Activated naive CD4-positive, alpha-beta T cell treated with anti-CD3 and anti-CD28 coated beads, Interleukin-2, amount 10 ng/mL, durations not matched to agents 7 days and 5 days (primary cell): Measurements from ENCODE around the gene TRPM8.
A peak's percentile ranks its signal among the peaks of the same experiment; 100 is the strongest.

Experiments
- CTCF ChIA-PET: fragments of 350-600 bp; sonication (Branson Sonifier 250); formaldehyde crosslinking; loops from one replicate; lab custom pipeline; 2021; ENCODE audit warnings: antibody characterized with exemption; lab: Charles Lee
- DNase-seq: peaks from one replicate; pipeline ENCODE4 v3.0.0-alpha.2; 2020
- H3K27ac Mint-ChIP-seq: one replicate; pipeline ENCODE4 v1.8.0; 2021; ENCODE audit warnings: mild to moderate bottlenecking, moderate library complexity, mixed read lengths
- H3K27me3 Mint-ChIP-seq: one replicate; pipeline ENCODE4 v1.8.0; 2021; ENCODE audit warnings: mild to moderate bottlenecking, mixed read lengths
- H3K36me3 Mint-ChIP-seq: one replicate; pipeline ENCODE4 v1.8.0; 2021; ENCODE audit warnings: mixed read lengths
- H3K4me1 Mint-ChIP-seq: one replicate; pipeline ENCODE4 v1.8.0; 2021; ENCODE audit warnings: mixed read lengths
- H3K4me3 Mint-ChIP-seq: one replicate; pipeline ENCODE4 v1.8.0; 2021; ENCODE audit warnings: mild to moderate bottlenecking, moderate library complexity, mixed read lengths
- H3K9me3 Mint-ChIP-seq: one replicate; pipeline ENCODE4 v1.8.0; 2021; ENCODE audit warnings: mixed read lengths

The TRPM8 gene

GRCh38 chr2:234033174-234033573 lies 116.0 kb downstream of the TRPM8 start:
- peak overlapping the region; percentile 80 for H3K27ac Mint-ChIP-seq
- H3K36me3 Mint-ChIP-seq, result peaks cover 16% of the 10 kb centered on the region
- peaks cover 25% of the 10 kb centered on the region for H3K27me3 Mint-ChIP-seq
- H3K9me3 Mint-ChIP-seq, result peaks cover 26% of the 10 kb centered on the region
- no peak overlapping the region for H3K4me3 Mint-ChIP-seq
- CTCF ChIA-PET, result interaction anchor here (0.8 to 1.4 kb wide), 4 partner anchors 14 to 467 kb away, joined by 3 to 4 read pairs (median 3); no protein-coding TSS in a partner anchor
- DNase-seq, result no peak
- H3K4me1 Mint-ChIP-seq, result peaks cover 33% of the 10 kb centered on the region

- Mint-ChIP-seq H3K4me3 (no peak overlapping the region), H3K27ac (peak overlapping the region; percentile 39), H3K4me1 (peaks cover 29% of the 10 kb centered on the region), H3K36me3 (peaks cover 16% of the 10 kb centered on the region), H3K27me3 (peaks cover 22% of the 10 kb centered on the region), H3K9me3 (peaks cover 26% of the 10 kb centered on the region)
- CTCF ChIA-PET, result interaction anchor here (0.8 kb wide), 1 partner anchor 106 kb away, joined by 3 read pairs; no protein-coding TSS in a partner anchor
- no peak for DNase-seq
Observed at GRCh38 chr2:234033885-234034284, 116.7 kb downstream of the TRPM8 start.

GRCh38 chr2:234038076-234038802 lies 121.1 kb downstream of the TRPM8 start:
- no peak overlapping the region for H3K27ac Mint-ChIP-seq
- DNase-seq, result no peak
- H3K9me3 Mint-ChIP-seq, result peaks cover 22% of the 10 kb centered on the region
- H3K4me1 Mint-ChIP-seq, result peaks cover 2% of the 10 kb centered on the region
- H3K27me3 Mint-ChIP-seq, result peaks cover 22% of the 10 kb centered on the region
- H3K4me3 Mint-ChIP-seq, result no peak overlapping the region
- CTCF ChIA-PET, result no interaction called here
- peaks cover 13% of the 10 kb centered on the region for H3K36me3 Mint-ChIP-seq

GRCh38 chr2:234044157-234044556 lies 127.0 kb downstream of the TRPM8 start:
- Mint-ChIP-seq H3K27me3 (peaks cover 4% of the 10 kb centered on the region), H3K36me3 (no peaks in the 10 kb centered on the region)
- CTCF ChIA-PET, result no interaction called here

GRCh38 chr2:234046521-234046920 lies 129.3 kb downstream of the TRPM8 start:
- no peaks in the 10 kb centered on the region for H3K9me3 Mint-ChIP-seq
- no peak for DNase-seq
- H3K27ac Mint-ChIP-seq, result no peak overlapping the region
- CTCF ChIA-PET, result no interaction called here
- H3K27me3 Mint-ChIP-seq, result peaks cover 2% of the 10 kb centered on the region
- H3K36me3 Mint-ChIP-seq, result no peaks in the 10 kb centered on the region
- H3K4me3 Mint-ChIP-seq, result no peak overlapping the region
- H3K4me1 Mint-ChIP-seq, result no peaks in the 10 kb centered on the region

More at GRCh38 chr2:234044157-234044556, 127.0 kb downstream of the TRPM8 start:
- Mint-ChIP-seq H3K4me3 (no peak overlapping the region), H3K9me3 (no peaks in the 10 kb centered on the region), H3K4me1 (no peaks in the 10 kb centered on the region), H3K27ac (no peak overlapping the region)
- no peak for DNase-seq

- no peak for DNase-seq
- Mint-ChIP-seq H3K27me3 (no peaks in the 10 kb centered on the region), H3K36me3 (no peaks in the 10 kb centered on the region), H3K27ac (no peak overlapping the region), H3K4me1 (no peaks in the 10 kb centered on the region), H3K9me3 (no peaks in the 10 kb centered on the region), H3K4me3 (no peak overlapping the region)
- CTCF ChIA-PET, result no interaction called here
Observed at GRCh38 chr2:234047361-234047760, 130.2 kb downstream of the TRPM8 start.

GRCh38 chr2:234048049-234048448 lies 130.9 kb downstream of the TRPM8 start:
- no peak overlapping the region for H3K27ac Mint-ChIP-seq
- no peaks in the 10 kb centered on the region for H3K27me3 Mint-ChIP-seq
- no peaks in the 10 kb centered on the region for H3K36me3 Mint-ChIP-seq
- CTCF ChIA-PET, result no interaction called here
- H3K9me3 Mint-ChIP-seq, result no peaks in the 10 kb centered on the region
- no peak overlapping the region for H3K4me3 Mint-ChIP-seq
- no peak for DNase-seq
- H3K4me1 Mint-ChIP-seq, result no peaks in the 10 kb centered on the region

GRCh38 chr2:234050455-234051135 lies 133.4 kb downstream of the TRPM8 start, which contains the start of gene SPP2:
SPP2 (plus strand) TSS chr2:234050702; CDS start chr2:234050787, 85 bp downstream.
- Mint-ChIP-seq H3K36me3 (no peaks in the 10 kb centered on the region), H3K27me3 (peaks cover 14% of the 10 kb centered on the region), H3K4me1 (no peaks in the 10 kb centered on the region), H3K4me3 (no peak within 1 kb of the TSS), H3K27ac (no peak within 1 kb of the TSS), H3K9me3 (no peaks in the 10 kb centered on the region)
- no peak for DNase-seq
- CTCF ChIA-PET, result no interaction called here

GRCh38 chr2:234051374-234052070 lies 134.3 kb downstream of the TRPM8 start:
- Mint-ChIP-seq H3K27me3 (peaks cover 14% of the 10 kb centered on the region), H3K4me3 (no peak overlapping the region), H3K27ac (no peak overlapping the region), H3K9me3 (no peaks in the 10 kb centered on the region), H3K4me1 (no peaks in the 10 kb centered on the region), H3K36me3 (no peaks in the 10 kb centered on the region)
- DNase-seq, result no peak
- CTCF ChIA-PET, result no interaction called here

- CTCF ChIA-PET, result no interaction called here
- Mint-ChIP-seq H3K4me3 (no peak overlapping the region), H3K4me1 (no peaks in the 10 kb centered on the region), H3K27me3 (peaks cover 42% of the 10 kb centered on the region), H3K36me3 (no peaks in the 10 kb centered on the region), H3K27ac (no peak overlapping the region), H3K9me3 (no peaks in the 10 kb centered on the region)
- no peak for DNase-seq
Observed at GRCh38 chr2:234058881-234059280, 141.7 kb downstream of the TRPM8 start.

- peaks cover 37% of the 10 kb centered on the region for H3K27me3 Mint-ChIP-seq
- CTCF ChIA-PET, result no interaction called here
- no peak overlapping the region for H3K27ac Mint-ChIP-seq
Observed at GRCh38 chr2:234060236-234060635, 143.1 kb downstream of the TRPM8 start.

GRCh38 chr2:234061624-234062257 lies 144.6 kb downstream of the TRPM8 start:
- no peak for DNase-seq
- CTCF ChIA-PET, result no interaction called here
- Mint-ChIP-seq H3K9me3 (no peaks in the 10 kb centered on the region), H3K36me3 (no peaks in the 10 kb centered on the region), H3K27me3 (peaks cover 37% of the 10 kb centered on the region), H3K27ac (no peak overlapping the region), H3K4me1 (no peaks in the 10 kb centered on the region), H3K4me3 (no peak overlapping the region)

More at GRCh38 chr2:234060236-234060635, 143.1 kb downstream of the TRPM8 start:
- no peak for DNase-seq
- no peak overlapping the region for H3K4me3 Mint-ChIP-seq
- H3K9me3 Mint-ChIP-seq, result no peaks in the 10 kb centered on the region
- no peaks in the 10 kb centered on the region for H3K4me1 Mint-ChIP-seq
- H3K36me3 Mint-ChIP-seq, result no peaks in the 10 kb centered on the region

GRCh38 chr2:234066587-234066986 lies 149.4 kb downstream of the TRPM8 start:
- DNase-seq, result no peak
- peaks cover under 1% of the 10 kb centered on the region for H3K4me1 Mint-ChIP-seq
- CTCF ChIA-PET, result no interaction called here
- peaks cover 2% of the 10 kb centered on the region for H3K9me3 Mint-ChIP-seq
- H3K27ac Mint-ChIP-seq, result no peak overlapping the region
- H3K4me3 Mint-ChIP-seq, result no peak overlapping the region
- H3K27me3 Mint-ChIP-seq, result peaks cover 18% of the 10 kb centered on the region
- H3K36me3 Mint-ChIP-seq, result no peaks in the 10 kb centered on the region
